DND-41 (cell line): ENCODE data around the gene NTN5.

Experiments
- CTCF ChIP-seq: IDR thresholded peaks from 2 replicates; pipeline ENCODE4 v1.5.1; 2012; ENCODE audit warnings: borderline replicate concordance, low read length, moderate library complexity, mild to moderate bottlenecking; ENCODE audit not compliant: poor library complexity, severe bottlenecking; ENCODE audit errors: extremely low read depth
- EZH2 ChIP-seq: IDR thresholded peaks from 3 replicates; pipeline ENCODE4 v1.6.1; 2012; ENCODE audit warnings: borderline replicate concordance, low read depth, mild to moderate bottlenecking, moderate library complexity, low read length, inconsistent platforms; ENCODE audit not compliant: severe bottlenecking

DNA sequence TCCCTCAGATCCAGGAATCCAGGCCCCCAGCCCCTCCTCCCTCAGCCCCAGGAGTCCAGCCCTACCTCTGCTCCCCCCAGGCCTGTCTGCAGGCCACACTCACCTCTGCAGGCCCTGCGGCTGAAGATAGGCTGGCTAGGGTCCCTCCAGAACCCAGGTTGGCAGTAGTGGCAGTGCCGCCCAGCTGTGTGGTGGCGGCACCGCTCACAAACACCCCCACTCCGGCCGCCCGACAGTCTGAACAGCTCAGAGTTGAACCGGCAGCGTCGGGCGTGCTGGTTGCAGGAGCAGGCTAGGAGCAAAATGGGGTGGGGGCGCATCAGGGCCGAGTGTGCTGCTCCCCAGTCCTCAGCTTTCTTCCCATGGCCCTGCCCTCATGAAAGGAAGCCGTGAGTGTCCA is 8.3 kb downstream of the NTN5 start:
- TF ChIP-seq CTCF (no peak), EZH2 (no peak)
